Suprapubic skin (tissue), 4 donors: ENCODE measurements around the gene SCAF1. TPM values are rescaled to one million over a fixed set of nuclear protein-coding genes. Genes with fewer than 3 reads are reported as not detected.

Experiments used
- DNase-seq, 2 donors: peaks; one replicate each; pipeline ENCODE4 v3.0.0-alpha.2; 2019; ENCODE audit warnings: low spot score in 2 of 2
- H3K27ac ChIP-seq: fragments of 200-600 bp; sonication (generic); one replicate; pipeline ENCODE4 v1.5.1; 2019
- H3K27me3 ChIP-seq: fragments of 200-600 bp; sonication (generic); one replicate; pipeline ENCODE4 v1.5.1; 2019
- H3K36me3 ChIP-seq: fragments of 200-600 bp; sonication (generic); one replicate; pipeline ENCODE4 v1.5.1; 2019
- H3K4me1 ChIP-seq: fragments of 200-600 bp; sonication (generic); one replicate; pipeline ENCODE4 v1.5.1; 2019
- H3K4me3 ChIP-seq: fragments of 200-600 bp; sonication (generic); one replicate; pipeline ENCODE4 v1.5.1; 2019; ENCODE audit warnings: mild to moderate bottlenecking
- H3K9me3 ChIP-seq: fragments of 200-600 bp; sonication (generic); one replicate; pipeline ENCODE4 v1.5.1; 2019
- CTCF ChIP-seq, 2 donors: fragments of 200-600 bp in 1 of 2; fragments of 450-650 bp in 1 of 2; sonication (generic) in 1 of 2; IDR thresholded peaks; one replicate each; pipeline ENCODE4 v1.5.1; 2016 to 2019; ENCODE audit warnings: antibody characterized with exemption in 2 of 2, mild to moderate bottlenecking in 1 of 2, moderate library complexity in 1 of 2
- EP300 ChIP-seq: sonication (generic); formaldehyde crosslinking; IDR thresholded peaks from one replicate; pipeline ENCODE4 v1.6.1; 2017; ENCODE audit warnings: antibody characterized with exemption
- POLR2A ChIP-seq, 2 donors: fragments of 450-650 bp; IDR thresholded peaks; one replicate each; pipeline ENCODE4 v1.6.1; 2017; ENCODE audit warnings: antibody characterized with exemption in 2 of 2, mild to moderate bottlenecking in 2 of 2, moderate library complexity in 2 of 2
- POLR2AphosphoS5 ChIP-seq, 3 donors: sonication (generic); formaldehyde crosslinking; IDR thresholded peaks; one replicate each; pipeline ENCODE4 v1.6.1; 2017; ENCODE audit warnings: antibody characterized with exemption in 3 of 3
- WGBS: methylation state at CpG from one replicate; pipeline ENCODE4 v1.1.5; 2018; 5-methylcytosine and 5-hydroxymethylcytosine counted together
- total RNA-seq, 4 donors: library from RNA; depleted of rRNA; stranded (reverse); fragments of >200 nt; gene quantifications; one replicate each; pipeline ENCODE4 v1.1.0, GENCODE V29; 2016

SCAF1 gene
- total RNA-seq, 4 donors from 2014 or later, result 22.1 to 36.9 (median 28.5) TPM

GRCh38 chr19:49660338-49660961 lies 18.4 kb downstream of the SCAF1 start:
- 76% methylated on average over 11 of the region's 15 CpGs for WGBS
- no peaks in the 10 kb centered on the region for H3K9me3 ChIP-seq

GRCh38 chr19:49662011-49662410 lies 20.0 kb downstream of the SCAF1 start:
- Histone ChIP-seq H3K9me3 (no peaks in the 10 kb centered on the region), H3K4me3 (no peak overlapping the region), H3K27me3 (no peaks in the 10 kb centered on the region), H3K36me3 (peaks cover 59% of the 10 kb centered on the region), H3K4me1 (peaks cover 27% of the 10 kb centered on the region), H3K27ac (no peak overlapping the region)
- no peak for TF ChIP-seq POLR2A (IDR thresholded peaks at IDR 0.05)
- no peak for TF ChIP-seq EP300
- no peak for TF ChIP-seq CTCF (IDR thresholded peaks at IDR 0.05)
- WGBS, result 92% methylated on average over 10 of the region's 16 CpGs
- no peak for DNase-seq

More at GRCh38 chr19:49660338-49660961, 18.4 kb downstream of the SCAF1 start:
- Histone ChIP-seq H3K4me1 (peaks cover 17% of the 10 kb centered on the region), H3K27ac (no peak overlapping the region), H3K27me3 (no peaks in the 10 kb centered on the region), H3K36me3 (peaks cover 75% of the 10 kb centered on the region), H3K4me3 (no peak overlapping the region)
- TF ChIP-seq POLR2A (IDR thresholded peaks at IDR 0.05) (no peak), CTCF (IDR thresholded peaks at IDR 0.05) (no peak), POLR2AphosphoS5 (IDR thresholded peaks at IDR 0.05) (no peak), EP300 (no peak)
- no peak for DNase-seq

- no peaks in the 10 kb centered on the region for H3K27me3 ChIP-seq
- WGBS, result 72% methylated on average over 11 of the region's 12 CpGs
- H3K36me3 ChIP-seq, result peaks cover 47% of the 10 kb centered on the region
- no peak overlapping the region for H3K4me3 ChIP-seq
- H3K27ac ChIP-seq, result no peak overlapping the region
- no peak for DNase-seq
- no peak for TF ChIP-seq EP300
- no peak for TF ChIP-seq POLR2AphosphoS5 (IDR thresholded peaks at IDR 0.05)
- TF ChIP-seq CTCF (IDR thresholded peaks at IDR 0.05), result no peak
- no peak for TF ChIP-seq POLR2A (IDR thresholded peaks at IDR 0.05)
- H3K9me3 ChIP-seq, result no peaks in the 10 kb centered on the region
- peaks cover 29% of the 10 kb centered on the region for H3K4me1 ChIP-seq
Measured at GRCh38 chr19:49663224-49663623, 21.2 kb downstream of the SCAF1 start.

GRCh38 chr19:49664171-49665035 lies 22.4 kb downstream of the SCAF1 start:
- peak; percentile 95 to 97 for DNase-seq
- peaks cover 35% of the 10 kb centered on the region for H3K36me3 ChIP-seq
- H3K4me3 ChIP-seq, result peak overlapping the region; percentile 76
- TF ChIP-seq POLR2A (IDR thresholded peaks at IDR 0.05) (peak in 1 of 2 donors; percentile 14), POLR2AphosphoS5 (IDR thresholded peaks at IDR 0.05) (peak in 1 of 3 donors; percentile 54), CTCF (IDR thresholded peaks at IDR 0.05) (peak; percentile 3 to 33), EP300 (no peak)
- no peaks in the 10 kb centered on the region for H3K27me3 ChIP-seq
- 1% methylated on average over 52 of the region's 53 CpGs for WGBS
- no peaks in the 10 kb centered on the region for H3K9me3 ChIP-seq
- H3K4me1 ChIP-seq, result peaks cover 29% of the 10 kb centered on the region
- peak overlapping the region; percentile 89 for H3K27ac ChIP-seq

- no peaks in the 10 kb centered on the region for H3K9me3 ChIP-seq
- no peak for DNase-seq
- no peaks in the 10 kb centered on the region for H3K27me3 ChIP-seq
- peaks cover 29% of the 10 kb centered on the region for H3K4me1 ChIP-seq
- TF ChIP-seq CTCF (IDR thresholded peaks at IDR 0.05), result no peak
- TF ChIP-seq EP300, result no peak
- TF ChIP-seq POLR2A (IDR thresholded peaks at IDR 0.05), result no peak
- no peak for TF ChIP-seq POLR2AphosphoS5 (IDR thresholded peaks at IDR 0.05)
- peaks cover 30% of the 10 kb centered on the region for H3K36me3 ChIP-seq
- WGBS, result 0% methylated on average over 7 of the region's 7 CpGs
- peak overlapping the region; percentile 89 for H3K27ac ChIP-seq
- H3K4me3 ChIP-seq, result peak overlapping the region; percentile 76
Measured at GRCh38 chr19:49665036-49665350, 23.0 kb downstream of the SCAF1 start.
